Measurements from ENCODE around the gene PRKG1.

- TF ChIP-seq, protein P1, sequence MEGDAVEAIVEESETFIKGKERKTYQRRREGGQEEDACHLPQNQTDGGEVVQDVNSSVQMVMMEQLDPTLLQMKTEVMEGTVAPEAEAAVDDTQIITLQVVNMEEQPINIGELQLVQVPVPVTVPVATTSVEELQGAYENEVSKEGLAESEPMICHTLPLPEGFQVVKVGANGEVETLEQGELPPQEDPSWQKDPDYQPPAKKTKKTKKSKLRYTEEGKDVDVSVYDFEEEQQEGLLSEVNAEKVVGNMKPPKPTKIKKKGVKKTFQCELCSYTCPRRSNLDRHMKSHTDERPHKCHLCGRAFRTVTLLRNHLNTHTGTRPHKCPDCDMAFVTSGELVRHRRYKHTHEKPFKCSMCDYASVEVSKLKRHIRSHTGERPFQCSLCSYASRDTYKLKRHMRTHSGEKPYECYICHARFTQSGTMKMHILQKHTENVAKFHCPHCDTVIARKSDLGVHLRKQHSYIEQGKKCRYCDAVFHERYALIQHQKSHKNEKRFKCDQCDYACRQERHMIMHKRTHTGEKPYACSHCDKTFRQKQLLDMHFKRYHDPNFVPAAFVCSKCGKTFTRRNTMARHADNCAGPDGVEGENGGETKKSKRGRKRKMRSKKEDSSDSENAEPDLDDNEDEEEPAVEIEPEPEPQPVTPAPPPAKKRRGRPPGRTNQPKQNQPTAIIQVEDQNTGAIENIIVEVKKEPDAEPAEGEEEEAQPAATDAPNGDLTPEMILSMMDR (IDR thresholded peaks at IDR 0.05; ENCODE audit: low read depth, low read length, poor library complexity, severe bottlenecking) = no peak
- no peak for TF ChIP-seq EZH2phosphoT487 (IDR thresholded peaks at IDR 0.05; ENCODE audit: borderline replicate concordance, low read length)
Measured at GRCh38 chr10:51072921-51073434, 1.3 kb upstream of the PRKG1 start.
